NCI-H146 treated with DMSO at 0.1 percent for 48 hours (cell line): ENCODE data around the gene MYOZ3.

Source experiments
- DNase-seq: peaks from one replicate; lab custom pipeline; 2025; ENCODE audit not compliant: unreplicated experiment; lab: John Stamatoyannopoulos, UW

Gene MYOZ3

GRCh38 chr5:150700246-150700593 is 39.2 kb downstream of the MYOZ3 start:
- no peak for DNase-seq

GRCh38 chr5:150700594-150701377 is 39.7 kb downstream of the MYOZ3 start, which contains the start of gene RBM22:
RBM22 (minus strand) TSS chr5:150701062; CDS start chr5:150700985, 77 bp downstream.
- DNase-seq: peak; percentile 65

GRCh38 chr5:150703762-150704161 is 42.7 kb downstream of the MYOZ3 start:
- DNase-seq: no peak

- no peak for DNase-seq
Measured at GRCh38 chr5:150706776-150707390, 45.8 kb downstream of the MYOZ3 start.

- DNase-seq: no peak
Measured at GRCh38 chr5:150710165-150710564, 49.1 kb downstream of the MYOZ3 start.

- no peak for DNase-seq
Measured at GRCh38 chr5:150723845-150724244, 62.8 kb downstream of the MYOZ3 start.
